Activated naive CD4-positive, alpha-beta T cell treated with anti-CD3 and anti-CD28 coated beads, Interleukin-2, amount 10 ng/mL, durations not matched to agents 7 days and 5 days (primary cell): ENCODE measurements around the gene TBCD.

ENCODE experiments used
- CTCF ChIA-PET: fragments of 350-600 bp; sonication (Branson Sonifier 250); formaldehyde crosslinking; loops from one replicate; lab custom pipeline; 2021; ENCODE audit warnings: antibody characterized with exemption; lab: Charles Lee
- DNase-seq: peaks from one replicate; pipeline ENCODE4 v3.0.0-alpha.2; 2020
- H3K27ac Mint-ChIP-seq: one replicate; pipeline ENCODE4 v1.8.0; 2021; ENCODE audit warnings: mild to moderate bottlenecking, moderate library complexity, mixed read lengths
- H3K27me3 Mint-ChIP-seq: one replicate; pipeline ENCODE4 v1.8.0; 2021; ENCODE audit warnings: mild to moderate bottlenecking, mixed read lengths
- H3K36me3 Mint-ChIP-seq: one replicate; pipeline ENCODE4 v1.8.0; 2021; ENCODE audit warnings: mixed read lengths
- H3K4me1 Mint-ChIP-seq: one replicate; pipeline ENCODE4 v1.8.0; 2021; ENCODE audit warnings: mixed read lengths
- H3K4me3 Mint-ChIP-seq: one replicate; pipeline ENCODE4 v1.8.0; 2021; ENCODE audit warnings: mild to moderate bottlenecking, moderate library complexity, mixed read lengths
- H3K9me3 Mint-ChIP-seq: one replicate; pipeline ENCODE4 v1.8.0; 2021; ENCODE audit warnings: mixed read lengths

TBCD gene

GRCh38 chr17:82839617-82840292, 87.9 kb downstream of the TBCD start, which contains the start of gene ZNF750:
ZNF750 (minus strand) TSS chr17:82840022; CDS start chr17:82832454, 7,568 bp downstream.
- CTCF ChIA-PET = no interaction called here
- Mint-ChIP-seq H3K36me3 (peaks cover 3% of the 10 kb centered on the region), H3K9me3 (no peaks in the 10 kb centered on the region), H3K27ac (no peak within 1 kb of the TSS), H3K4me3 (no peak within 1 kb of the TSS), H3K27me3 (no peaks in the 10 kb centered on the region), H3K4me1 (peaks cover 4% of the 10 kb centered on the region)
- DNase-seq = no peak

- H3K36me3 Mint-ChIP-seq = peaks cover 3% of the 10 kb centered on the region
- DNase-seq = no peak
- no peak overlapping the region for H3K27ac Mint-ChIP-seq
- H3K4me1 Mint-ChIP-seq = peaks cover 4% of the 10 kb centered on the region
- H3K4me3 Mint-ChIP-seq = no peak overlapping the region
- no peaks in the 10 kb centered on the region for H3K27me3 Mint-ChIP-seq
- H3K9me3 Mint-ChIP-seq = no peaks in the 10 kb centered on the region
- CTCF ChIA-PET = no interaction called here
Observed at GRCh38 chr17:82840431-82840831, 88.6 kb downstream of the TBCD start.

GRCh38 chr17:82841921-82842596, 90.2 kb downstream of the TBCD start:
- H3K9me3 Mint-ChIP-seq = no peaks in the 10 kb centered on the region
- H3K4me1 Mint-ChIP-seq = no peaks in the 10 kb centered on the region
- H3K36me3 Mint-ChIP-seq = no peaks in the 10 kb centered on the region
- CTCF ChIA-PET = no interaction called here
- no peak overlapping the region for H3K4me3 Mint-ChIP-seq
- no peak overlapping the region for H3K27ac Mint-ChIP-seq
- no peaks in the 10 kb centered on the region for H3K27me3 Mint-ChIP-seq
- DNase-seq = no peak

DNA sequence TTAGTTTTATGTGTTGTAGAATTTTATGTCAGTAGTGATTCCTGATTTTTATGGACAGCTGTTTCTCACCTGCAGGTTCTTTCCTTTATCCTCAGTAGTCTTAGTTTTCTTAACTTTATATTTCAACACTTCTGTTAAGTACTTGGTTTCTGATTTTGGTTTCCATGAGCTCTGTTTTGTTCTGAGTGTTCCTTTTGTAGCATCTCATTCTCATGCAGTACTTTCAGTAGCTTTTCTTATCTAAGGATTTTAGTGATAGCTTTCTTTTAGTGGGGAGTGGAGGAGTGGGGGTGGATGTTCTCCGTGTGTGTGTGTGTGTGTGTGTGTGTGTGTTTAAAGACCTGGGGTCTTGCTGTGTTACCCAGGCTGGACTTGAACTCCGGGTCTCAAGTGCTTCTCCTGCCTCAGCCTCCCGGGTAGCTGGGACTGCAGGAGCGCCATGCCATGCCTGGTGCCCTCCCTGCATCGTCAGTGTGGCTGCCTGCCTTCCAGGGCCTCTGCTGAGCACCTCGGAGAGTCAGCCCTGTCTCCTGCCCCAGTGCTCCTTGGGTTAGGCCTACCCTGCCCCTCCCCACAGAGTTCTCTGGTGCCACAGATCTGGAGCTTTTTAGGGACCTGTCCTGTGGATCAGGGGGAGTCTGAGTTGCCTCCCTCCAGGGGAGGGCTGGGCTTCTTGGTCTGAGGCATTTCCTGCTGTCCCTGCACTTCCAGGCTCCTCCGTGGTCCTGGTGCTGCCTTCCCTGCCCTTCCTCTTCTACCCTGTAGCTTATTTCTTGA, 92.2 kb downstream of the TBCD start:
- CTCF ChIA-PET = interaction anchor here (0.6 to 1.2 kb wide), 2 partner anchors 14 to 42 kb away, joined by 3 read pairs; no protein-coding TSS in a partner anchor
- DNase-seq = no peak
- H3K9me3 Mint-ChIP-seq = no peaks in the 10 kb centered on the region
- no peak overlapping the region for H3K4me3 Mint-ChIP-seq
- peaks cover under 1% of the 10 kb centered on the region for H3K36me3 Mint-ChIP-seq
- no peaks in the 10 kb centered on the region for H3K27me3 Mint-ChIP-seq
- H3K4me1 Mint-ChIP-seq = peaks cover 9% of the 10 kb centered on the region
- no peak overlapping the region for H3K27ac Mint-ChIP-seq

DNA sequence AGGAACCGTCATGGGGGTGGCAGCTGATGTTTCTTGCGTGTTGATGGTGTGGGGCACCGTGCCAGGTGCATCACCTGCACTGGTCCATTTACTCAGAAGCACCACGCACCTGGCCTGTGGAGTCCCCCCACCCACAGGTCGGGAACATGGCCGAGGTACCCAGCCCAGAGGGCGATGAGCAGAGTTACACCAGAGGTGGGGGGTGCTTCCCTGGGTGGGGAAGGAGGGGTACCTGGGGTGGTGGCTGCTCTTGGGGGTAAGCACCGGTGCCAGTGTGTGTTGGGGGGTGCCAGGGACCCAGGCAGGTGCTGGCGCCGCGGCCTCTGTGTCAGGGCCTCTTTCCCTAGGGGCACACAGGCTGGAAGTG, 92.9 kb downstream of the TBCD start:
- Mint-ChIP-seq H3K4me3 (no peak overlapping the region), H3K4me1 (peaks cover 13% of the 10 kb centered on the region), H3K36me3 (peaks cover 4% of the 10 kb centered on the region), H3K9me3 (no peaks in the 10 kb centered on the region), H3K27ac (no peak overlapping the region), H3K27me3 (no peaks in the 10 kb centered on the region)
- CTCF ChIA-PET = no interaction called here
- no peak for DNase-seq

GRCh38 chr17:82845163-82845807, 93.4 kb downstream of the TBCD start:
- no peak for DNase-seq
- CTCF ChIA-PET = no interaction called here
- peaks cover 4% of the 10 kb centered on the region for H3K36me3 Mint-ChIP-seq
- H3K4me3 Mint-ChIP-seq = no peak overlapping the region
- no peaks in the 10 kb centered on the region for H3K9me3 Mint-ChIP-seq
- peaks cover 13% of the 10 kb centered on the region for H3K4me1 Mint-ChIP-seq
- no peaks in the 10 kb centered on the region for H3K27me3 Mint-ChIP-seq
- H3K27ac Mint-ChIP-seq = no peak overlapping the region

DNA sequence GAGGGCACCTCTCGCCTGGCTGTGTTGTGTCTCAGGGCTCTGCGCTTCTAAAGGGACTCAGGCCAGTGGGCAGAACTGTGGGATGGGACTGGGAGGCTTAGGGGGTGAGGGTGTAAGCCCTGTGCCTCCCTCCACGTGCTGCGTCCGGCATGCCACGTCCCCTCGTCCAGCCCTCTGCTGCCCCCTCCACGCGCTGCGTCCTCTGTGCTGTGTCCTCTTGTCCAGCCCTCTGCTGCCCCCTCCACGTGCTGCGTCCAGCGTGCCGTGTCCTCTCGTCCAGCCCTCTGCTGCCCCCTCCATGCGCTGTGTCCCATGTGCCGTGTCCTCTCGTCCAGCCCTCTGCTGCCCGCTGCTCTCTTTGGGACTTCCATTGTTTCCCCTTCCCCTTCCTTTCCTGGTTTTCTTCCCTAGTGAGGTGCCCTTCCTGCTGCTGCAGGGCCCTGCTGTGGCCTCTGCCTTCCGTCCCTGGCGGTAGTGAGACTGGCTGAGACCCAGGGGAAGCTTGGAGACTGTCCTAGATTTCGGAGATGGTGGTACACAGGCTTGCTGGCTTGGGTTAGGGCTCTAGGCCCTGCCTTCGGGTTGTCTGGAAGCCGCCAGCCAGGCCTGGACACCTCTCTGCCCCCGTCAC, 94.3 kb downstream of the TBCD start:
- H3K36me3 Mint-ChIP-seq = peaks cover 4% of the 10 kb centered on the region
- CTCF ChIA-PET = no interaction called here

GRCh38 chr17:82848022-82848592, 96.2 kb downstream of the TBCD start:
- CTCF ChIA-PET = no interaction called here
- Mint-ChIP-seq H3K4me1 (peaks cover 16% of the 10 kb centered on the region), H3K36me3 (peaks cover 4% of the 10 kb centered on the region), H3K4me3 (no peak overlapping the region), H3K27me3 (no peaks in the 10 kb centered on the region), H3K27ac (peak overlapping the region; percentile 74), H3K9me3 (no peaks in the 10 kb centered on the region)
- peak; percentile 67 for DNase-seq

More for the DNA sequence above, 94.3 kb downstream of the TBCD start:
- Mint-ChIP-seq H3K9me3 (no peaks in the 10 kb centered on the region), H3K4me3 (no peak overlapping the region), H3K4me1 (peaks cover 16% of the 10 kb centered on the region), H3K27ac (no peak overlapping the region), H3K27me3 (no peaks in the 10 kb centered on the region)
- no peak for DNase-seq

GRCh38 chr17:82849076-82849945, 97.4 kb downstream of the TBCD start:
- CTCF ChIA-PET = no interaction called here
- H3K4me1 Mint-ChIP-seq = peaks cover 16% of the 10 kb centered on the region
- H3K9me3 Mint-ChIP-seq = no peaks in the 10 kb centered on the region
- no peaks in the 10 kb centered on the region for H3K27me3 Mint-ChIP-seq
- H3K27ac Mint-ChIP-seq = no peak overlapping the region
- no peak overlapping the region for H3K4me3 Mint-ChIP-seq
- DNase-seq = no peak
- peaks cover 4% of the 10 kb centered on the region for H3K36me3 Mint-ChIP-seq

GRCh38 chr17:82851381-82851780, 99.5 kb downstream of the TBCD start:
- peaks cover 16% of the 10 kb centered on the region for H3K4me1 Mint-ChIP-seq
- no peak overlapping the region for H3K27ac Mint-ChIP-seq
- no peaks in the 10 kb centered on the region for H3K9me3 Mint-ChIP-seq
- CTCF ChIA-PET = no interaction called here
- peaks cover 10% of the 10 kb centered on the region for H3K36me3 Mint-ChIP-seq
- no peak for DNase-seq
- no peaks in the 10 kb centered on the region for H3K27me3 Mint-ChIP-seq
- H3K4me3 Mint-ChIP-seq = no peak overlapping the region

DNA sequence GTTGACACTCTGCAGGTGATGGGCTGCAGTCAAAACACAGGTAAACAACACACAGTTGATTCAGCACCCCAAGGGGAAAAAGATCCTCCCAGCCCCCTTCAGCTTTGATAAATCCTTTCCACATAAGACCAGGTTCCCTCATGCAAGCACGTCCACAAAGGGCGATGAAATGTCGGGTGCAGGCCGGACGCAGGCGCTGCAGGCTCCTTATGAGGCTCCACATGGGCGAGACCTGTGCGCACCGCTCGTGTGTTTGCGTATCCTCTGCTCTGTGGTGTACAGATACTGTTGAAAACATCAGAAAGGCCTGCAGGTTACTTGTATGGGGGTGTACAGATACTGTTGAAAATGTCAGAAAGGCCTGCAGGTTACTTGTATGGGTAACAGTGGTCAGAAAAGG, 102.4 kb downstream of the TBCD start:
- Mint-ChIP-seq H3K27me3 (no peaks in the 10 kb centered on the region), H3K4me1 (peaks cover 21% of the 10 kb centered on the region), H3K27ac (no peak overlapping the region), H3K36me3 (peaks cover 14% of the 10 kb centered on the region), H3K9me3 (no peaks in the 10 kb centered on the region), H3K4me3 (no peak overlapping the region)
- no peak for DNase-seq
- CTCF ChIA-PET = interaction anchor here (0.8 to 1.1 kb wide), 2 partner anchors 11 to 16 kb away, joined by 3 to 4 read pairs; no protein-coding TSS in a partner anchor

GRCh38 chr17:82856361-82856760, 104.5 kb downstream of the TBCD start:
- no peak overlapping the region for H3K27ac Mint-ChIP-seq
- no peaks in the 10 kb centered on the region for H3K27me3 Mint-ChIP-seq
- H3K9me3 Mint-ChIP-seq = no peaks in the 10 kb centered on the region
- DNase-seq = no peak
- H3K36me3 Mint-ChIP-seq = peaks cover 15% of the 10 kb centered on the region
- H3K4me3 Mint-ChIP-seq = no peak overlapping the region
- H3K4me1 Mint-ChIP-seq = peaks cover 35% of the 10 kb centered on the region
- CTCF ChIA-PET = interaction anchor here (0.8 kb wide), 1 partner anchor 78 kb away, joined by 3 read pairs; no protein-coding TSS in a partner anchor
